Measurements from ENCODE around the gene OR52B2. TPM values are rescaled to one million over a fixed set of nuclear protein-coding genes. Genes with fewer than 3 reads are reported as not detected.

The OR52B2 gene
- total and polyA plus RNA-seq, 7 donors, result not detected

- DNase-seq, result no peak
- intact Hi-C loops (cut with DNase I), result no loop called here
- WGBS, 2 donors, result 22 to 35% methylated on average over 3 of the region's 3 CpGs
These were observed 45.9 kb downstream of the OR52B2 start for GRCh38 chr11:6124245-6124644.

More at GRCh38 chr11:6124245-6124644, 45.9 kb downstream of the OR52B2 start:
- H3K4me3 ChIP-seq, result no peak overlapping the region
- no peaks in the 10 kb centered on the region for H3K36me3 ChIP-seq
- H3K27me3 ChIP-seq, result no peaks in the 10 kb centered on the region
- TF ChIP-seq CTCF (IDR thresholded peaks at IDR 0.05) (no peak), EP300 (IDR thresholded peaks at IDR 0.05) (no peak), POLR2A (IDR thresholded peaks at IDR 0.05) (no peak), POLR2AphosphoS5 (IDR thresholded peaks at IDR 0.05) (no peak)
- H3K27ac ChIP-seq, result no peak overlapping the region
- no peaks in the 10 kb centered on the region for H3K4me1 ChIP-seq
- H3K9me3 ChIP-seq, result no peaks in the 10 kb centered on the region

Other genes starting within 250 kb of the OR52B2 start
- not detected for gene OR56A3, start 228.1 kb downstream of the OR52B2 start, total RNA-seq
- gene OR56A3, start 228.1 kb downstream of the OR52B2 start, polyA plus RNA-seq, result not detected
- gene OR56A5, start 201.8 kb downstream of the OR52B2 start, total RNA-seq, result not detected
- not detected for gene OR56A5, start 201.8 kb downstream of the OR52B2 start, polyA plus RNA-seq
- gene OR52L1, start 183.3 kb downstream of the OR52B2 start, total RNA-seq, result not detected
- not detected for gene OR52L1, start 183.3 kb downstream of the OR52B2 start, polyA plus RNA-seq
- not detected for gene OR56A4, start 163.4 kb downstream of the OR52B2 start, total RNA-seq
- not detected for gene OR56A4, start 163.4 kb downstream of the OR52B2 start, polyA plus RNA-seq
- gene OR56A1, start 139.6 kb downstream of the OR52B2 start, total RNA-seq, result under 1 TPM in 1 of 4 donors, not detected in 3; under 0.01 TPM
- gene OR56A1, start 139.6 kb downstream of the OR52B2 start, polyA plus RNA-seq, result not detected
- not detected for gene OR56B4, start 62.6 kb downstream of the OR52B2 start, total RNA-seq
- gene OR56B4, start 62.6 kb downstream of the OR52B2 start, polyA plus RNA-seq, result not detected
- not detected for gene OR52W1, start 28.9 kb upstream of the OR52B2 start, total RNA-seq
- not detected for gene OR52W1, start 28.9 kb upstream of the OR52B2 start, polyA plus RNA-seq
- not detected for gene C11orf42, start 35.2 kb upstream of the OR52B2 start, total RNA-seq
- not detected for gene C11orf42, start 35.2 kb upstream of the OR52B2 start, polyA plus RNA-seq
- gene FHIP1B, start 64.3 kb upstream of the OR52B2 start, total RNA-seq, result 10 to 100 TPM; 21.6 to 66.0 (median 36.6) TPM
- 10 to 100 TPM; 43.5 to 89.0 (median 49.2) TPM for gene FHIP1B, start 64.3 kb upstream of the OR52B2 start, polyA plus RNA-seq
- gene CNGA4, start 68.8 kb upstream of the OR52B2 start, total RNA-seq, result under 1 TPM in 1 of 4 donors, not detected in 3; 0.55 TPM
- gene CNGA4, start 68.8 kb upstream of the OR52B2 start, polyA plus RNA-seq, result under 1 TPM in 1 of 3 donors, not detected in 2; 0.16 TPM
- gene CCKBR, start 89.5 kb upstream of the OR52B2 start, total RNA-seq, result under 1 TPM in 2 of 4 donors, not detected in 2; 0.41 to 0.99 TPM
- gene CCKBR, start 89.5 kb upstream of the OR52B2 start, polyA plus RNA-seq, result not detected
- 100 to 1,000 TPM; 113 to 294 (median 188) TPM for gene CAVIN3, start 150.2 kb upstream of the OR52B2 start, total RNA-seq
- 10 to 100 TPM in 2 of 3 donors, 1 to 10 TPM in 1; 6.9 to 25.6 (median 24.0) TPM for gene CAVIN3, start 150.2 kb upstream of the OR52B2 start, polyA plus RNA-seq
- 10 to 100 TPM; 17.1 to 36.8 (median 18.5) TPM for gene SMPD1, start 220.1 kb upstream of the OR52B2 start, total RNA-seq
- gene SMPD1, start 220.1 kb upstream of the OR52B2 start, polyA plus RNA-seq, result 10 to 100 TPM in 2 of 3 donors, 1 to 10 TPM in 1; 9.6 to 46.4 (median 22.2) TPM
- gene APBB1, start 248.8 kb upstream of the OR52B2 start, total RNA-seq, result 10 to 100 TPM; 51.0 to 85.0 (median 61.7) TPM
- gene APBB1, start 248.8 kb upstream of the OR52B2 start, polyA plus RNA-seq, result 10 to 100 TPM in 1 of 3 donors, 1 to 10 TPM in 2; 5.5 to 19.7 (median 9.6) TPM